Endodermal cell (in vitro differentiated cells): ENCODE results near the gene ZNF790. TPM values are rescaled to one million over a fixed set of nuclear protein-coding genes. Genes with fewer than 3 reads are reported as not detected.

Source experiments
- DNase-seq: peaks from one replicate; pipeline ENCODE4 v3.0.0-alpha.2; 2017
- H3K27ac ChIP-seq: 2 replicates; pipeline ENCODE4 v1.5.1; 2013; ENCODE audit warnings: mild to moderate bottlenecking, low read depth, low read length, moderate library complexity
- H3K27me3 ChIP-seq: 2 replicates; pipeline ENCODE4 v1.6.1; 2013; ENCODE audit warnings: mild to moderate bottlenecking, low read length, moderate library complexity; ENCODE audit not compliant: insufficient read depth, control insufficient read depth, poor library complexity, severe bottlenecking
- H3K36me3 ChIP-seq: 2 replicates; pipeline ENCODE4 v1.7.0; 2013; ENCODE audit warnings: mild to moderate bottlenecking, low read length, moderate library complexity; ENCODE audit not compliant: control insufficient read depth, insufficient read depth
- H3K4me1 ChIP-seq: one replicate; pipeline ENCODE4 v1.7.0; 2013; ENCODE audit warnings: low read length; ENCODE audit not compliant: control insufficient read depth, insufficient read depth
- H3K4me3 ChIP-seq: 2 replicates; pipeline ENCODE4 v1.5.1; 2013; ENCODE audit warnings: mild to moderate bottlenecking, low read length, moderate library complexity
- H3K9ac ChIP-seq: 2 replicates; pipeline ENCODE4 v1.6.1; 2013; ENCODE audit warnings: mild to moderate bottlenecking, low read length, moderate library complexity; ENCODE audit not compliant: poor library complexity, severe bottlenecking; ENCODE audit errors: extremely low read depth
- H3K9me3 ChIP-seq: 2 replicates; pipeline ENCODE4 v1.6.1; 2013; ENCODE audit warnings: mild to moderate bottlenecking, low read length, moderate library complexity; ENCODE audit not compliant: control insufficient read depth
- H3K27ac Mint-ChIP-seq: 2 replicates; pipeline ENCODE4 v1.8.0; 2020; ENCODE audit warnings: mixed read lengths
- H3K27me3 Mint-ChIP-seq: 2 replicates; pipeline ENCODE4 v1.8.0; 2021; ENCODE audit warnings: mild to moderate bottlenecking, mixed read lengths; ENCODE audit not compliant: insufficient read depth
- H3K36me3 Mint-ChIP-seq: 2 replicates; pipeline ENCODE4 v1.8.0; 2020; ENCODE audit warnings: low read depth, mixed read lengths
- H3K4me1 Mint-ChIP-seq: 2 replicates; pipeline ENCODE4 v1.8.0; 2020; ENCODE audit warnings: mixed read lengths
- H3K4me3 Mint-ChIP-seq: 2 replicates; pipeline ENCODE4 v1.8.0; 2020; ENCODE audit warnings: mild to moderate bottlenecking, moderate library complexity, mixed read lengths
- H3K9me3 Mint-ChIP-seq: 2 replicates; pipeline ENCODE4 v1.8.0; 2020; ENCODE audit warnings: mild to moderate bottlenecking, mixed read lengths
- CTCF ChIP-seq: fragments of 200-600 bp; sonication (generic); conservative IDR thresholded peaks from 2 replicates; pipeline ENCODE4 v1.5.0; 2021; ENCODE audit warnings: antibody characterized with exemption, mild to moderate bottlenecking
- WGBS, 2 experiments: methylation state at CpG; one replicate each; pipeline versions ENCODE4 v1.1.5 to v1.1.7; 2013; ENCODE audit warnings: missing lambda C conversion rate in 2 of 2, mixed read lengths in 1 of 2; ENCODE audit not compliant: insufficient coverage in 1 of 2, insufficient read length in 1 of 2; 5-methylcytosine and 5-hydroxymethylcytosine counted together
- total RNA-seq, 2 donors: library from RNA; stranded (reverse); fragmentation: NEBNext Ultra II Directional in 1 of 2; extraction: Animal tissue kit (Norgen Biotek cat#: 25700) in 1 of 2; gene quantifications; 2 replicates in 1 of 2; 3 replicates in 1 of 2; pipeline ENCODE4 v1.2.1, GENCODE V29; 2021

ZNF790 gene
- total RNA-seq, 2 donors from 2014 or later = 7.3 to 10.1 TPM

- peaks cover 2% of the 10 kb centered on the region for H3K9me3 Mint-ChIP-seq
- H3K4me1 ChIP-seq = no peaks in the 10 kb centered on the region
- H3K4me1 Mint-ChIP-seq = peaks cover 2% of the 10 kb centered on the region
- H3K4me3 Mint-ChIP-seq = no peak overlapping the region
- H3K36me3 Mint-ChIP-seq = peaks cover 40% of the 10 kb centered on the region
- H3K9me3 ChIP-seq = peaks cover 9% of the 10 kb centered on the region
- H3K27me3 Mint-ChIP-seq = no peaks in the 10 kb centered on the region
- no peak overlapping the region for H3K4me3 ChIP-seq
- no peak overlapping the region for H3K27ac Mint-ChIP-seq
- H3K9ac ChIP-seq = no peak overlapping the region
- no peak for TF ChIP-seq CTCF
- DNase-seq = no peak
- H3K36me3 ChIP-seq = peaks cover 9% of the 10 kb centered on the region
- no peak overlapping the region for H3K27ac ChIP-seq
- H3K27me3 ChIP-seq = no peaks in the 10 kb centered on the region
- 89% methylated on average over 1 of the region's 1 CpG; no CpG with 5 or more reads in 1 of the 2 experiments for WGBS, 2 experiments
Measured at GRCh38 chr19:36847968-36848367, 9.8 kb upstream of the ZNF790 start.

DNA sequence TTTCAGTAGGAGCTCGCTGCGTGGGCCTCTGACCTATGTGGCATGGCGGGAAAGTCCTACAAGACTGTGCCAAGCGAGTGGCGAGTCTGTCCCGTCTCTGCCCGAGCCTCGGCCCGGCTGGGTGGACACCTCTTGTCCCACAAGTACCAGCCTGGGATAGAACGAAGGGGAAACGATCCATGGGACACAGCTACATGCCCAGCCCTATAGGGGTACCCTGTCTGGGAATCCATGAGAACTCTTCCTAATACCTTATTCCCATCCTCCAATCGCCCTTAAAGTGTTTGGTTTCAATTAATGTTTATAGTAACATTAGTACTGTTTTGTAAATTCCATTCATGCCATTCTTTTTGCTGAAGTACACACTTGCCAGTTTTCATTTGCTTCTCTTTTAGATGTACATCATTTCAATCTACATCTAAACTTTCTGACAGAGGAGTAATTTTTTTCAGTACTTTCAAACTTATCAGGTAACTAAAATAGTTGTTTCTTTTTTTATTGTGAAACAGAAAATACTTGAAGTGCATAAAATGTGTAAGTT lies 667 bp upstream of the ZNF790 start:
- TF ChIP-seq CTCF = no peak
- peak overlapping the region; percentile 50 for H3K27ac ChIP-seq
- peak overlapping the region; percentile 61 for H3K9ac ChIP-seq
- H3K27me3 ChIP-seq = no peaks in the 10 kb centered on the region
- H3K27me3 Mint-ChIP-seq = no peaks in the 10 kb centered on the region
- H3K4me3 Mint-ChIP-seq = no peak overlapping the region
- WGBS, 2 experiments = 49 to 66% methylated on average over 11 of the region's 12 CpGs
- no peak for DNase-seq
- no peak overlapping the region for H3K27ac Mint-ChIP-seq
- peaks cover 37% of the 10 kb centered on the region for H3K36me3 Mint-ChIP-seq
- no peaks in the 10 kb centered on the region for H3K4me1 ChIP-seq
- H3K9me3 Mint-ChIP-seq = peaks cover 23% of the 10 kb centered on the region
- peaks cover 7% of the 10 kb centered on the region for H3K36me3 ChIP-seq
- H3K4me3 ChIP-seq = peak overlapping the region; percentile 99
- no peaks in the 10 kb centered on the region for H3K4me1 Mint-ChIP-seq
- peaks cover 25% of the 10 kb centered on the region for H3K9me3 ChIP-seq

DNA sequence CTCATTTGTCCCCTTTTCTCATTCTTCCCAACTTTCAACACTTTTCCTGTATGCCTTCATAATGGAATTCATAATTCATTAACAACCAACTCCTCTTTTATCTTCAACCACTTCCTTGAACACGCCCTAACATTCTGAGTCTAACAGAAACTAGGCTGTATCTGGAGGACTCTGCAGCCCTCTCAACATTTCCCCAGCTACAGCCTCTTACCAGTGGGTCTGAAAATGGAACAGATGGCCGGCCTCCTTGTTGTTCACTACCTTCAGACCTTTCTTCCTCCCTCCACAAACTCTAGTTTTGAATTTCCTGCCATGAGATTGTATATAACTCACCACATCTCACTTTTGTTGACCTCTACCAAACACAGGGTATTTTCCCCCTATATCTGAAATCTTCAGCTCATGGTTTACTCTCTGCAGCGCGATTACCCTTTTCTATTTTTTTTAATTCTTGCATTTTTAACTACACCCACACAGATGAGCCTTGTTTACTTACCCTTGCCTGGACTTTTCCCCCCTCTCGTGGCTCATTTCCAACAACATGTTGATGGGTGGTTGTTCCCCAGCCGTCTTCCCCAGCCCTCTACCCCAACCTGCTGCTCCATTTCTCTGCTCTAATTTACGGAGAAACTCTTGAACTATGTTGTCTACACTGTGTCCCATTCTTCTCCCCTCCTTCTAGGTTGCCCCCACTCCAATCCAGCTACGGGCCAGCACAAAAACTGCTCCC lies 846 bp downstream of the ZNF790 start:
- no peaks in the 10 kb centered on the region for H3K27me3 Mint-ChIP-seq
- H3K9me3 Mint-ChIP-seq = peaks cover 36% of the 10 kb centered on the region
- TF ChIP-seq CTCF = no peak
- 61% methylated on average over 6 to 8 of the region's 8 CpGs for WGBS, 2 experiments
- peaks cover 44% of the 10 kb centered on the region for H3K36me3 Mint-ChIP-seq
- no peak overlapping the region for H3K4me3 Mint-ChIP-seq
- H3K4me3 ChIP-seq = peak overlapping the region; percentile 99
- peaks cover 18% of the 10 kb centered on the region for H3K36me3 ChIP-seq
- H3K27ac ChIP-seq = no peak overlapping the region
- H3K27ac Mint-ChIP-seq = no peak overlapping the region
- H3K27me3 ChIP-seq = no peaks in the 10 kb centered on the region
- H3K9ac ChIP-seq = peak overlapping the region; percentile 61
- DNase-seq = no peak
- H3K9me3 ChIP-seq = peaks cover 40% of the 10 kb centered on the region
- no peaks in the 10 kb centered on the region for H3K4me1 ChIP-seq
- no peaks in the 10 kb centered on the region for H3K4me1 Mint-ChIP-seq
